Esophagus squamous epithelium (tissue), 4 donors: ENCODE results near the gene RIMOC1.

ENCODE experiments used
- POLR2A ChIP-seq, 4 donors: fragments of 450-650 bp; IDR thresholded peaks; one replicate each; pipeline ENCODE4 v1.6.1; 2017; ENCODE audit warnings: antibody characterized with exemption in 4 of 4, mild to moderate bottlenecking in 4 of 4, moderate library complexity in 3 of 4
- TF ChIP-seq, protein P1 (sequence below), 6 experiments: fragments of 450-650 bp in 4 of 6; fragments of 200-600 bp in 2 of 6; sonication (generic) in 2 of 6; IDR thresholded peaks; one replicate each; pipeline ENCODE4 v1.5.1; 2016 to 2019; ENCODE audit warnings: antibody characterized with exemption in 6 of 6, mild to moderate bottlenecking in 4 of 6, moderate library complexity in 4 of 6

- TF ChIP-seq POLR2A (IDR thresholded peaks at IDR 0.05): no peak
- TF ChIP-seq, protein P1, sequence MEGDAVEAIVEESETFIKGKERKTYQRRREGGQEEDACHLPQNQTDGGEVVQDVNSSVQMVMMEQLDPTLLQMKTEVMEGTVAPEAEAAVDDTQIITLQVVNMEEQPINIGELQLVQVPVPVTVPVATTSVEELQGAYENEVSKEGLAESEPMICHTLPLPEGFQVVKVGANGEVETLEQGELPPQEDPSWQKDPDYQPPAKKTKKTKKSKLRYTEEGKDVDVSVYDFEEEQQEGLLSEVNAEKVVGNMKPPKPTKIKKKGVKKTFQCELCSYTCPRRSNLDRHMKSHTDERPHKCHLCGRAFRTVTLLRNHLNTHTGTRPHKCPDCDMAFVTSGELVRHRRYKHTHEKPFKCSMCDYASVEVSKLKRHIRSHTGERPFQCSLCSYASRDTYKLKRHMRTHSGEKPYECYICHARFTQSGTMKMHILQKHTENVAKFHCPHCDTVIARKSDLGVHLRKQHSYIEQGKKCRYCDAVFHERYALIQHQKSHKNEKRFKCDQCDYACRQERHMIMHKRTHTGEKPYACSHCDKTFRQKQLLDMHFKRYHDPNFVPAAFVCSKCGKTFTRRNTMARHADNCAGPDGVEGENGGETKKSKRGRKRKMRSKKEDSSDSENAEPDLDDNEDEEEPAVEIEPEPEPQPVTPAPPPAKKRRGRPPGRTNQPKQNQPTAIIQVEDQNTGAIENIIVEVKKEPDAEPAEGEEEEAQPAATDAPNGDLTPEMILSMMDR (IDR thresholded peaks at IDR 0.05): no peak
These were observed 34.9 kb upstream of the RIMOC1 start for GRCh38 chr5:41869151-41869723.
